ENCODE measurements around the gene EFHC2.

Gene EFHC2, protein sequence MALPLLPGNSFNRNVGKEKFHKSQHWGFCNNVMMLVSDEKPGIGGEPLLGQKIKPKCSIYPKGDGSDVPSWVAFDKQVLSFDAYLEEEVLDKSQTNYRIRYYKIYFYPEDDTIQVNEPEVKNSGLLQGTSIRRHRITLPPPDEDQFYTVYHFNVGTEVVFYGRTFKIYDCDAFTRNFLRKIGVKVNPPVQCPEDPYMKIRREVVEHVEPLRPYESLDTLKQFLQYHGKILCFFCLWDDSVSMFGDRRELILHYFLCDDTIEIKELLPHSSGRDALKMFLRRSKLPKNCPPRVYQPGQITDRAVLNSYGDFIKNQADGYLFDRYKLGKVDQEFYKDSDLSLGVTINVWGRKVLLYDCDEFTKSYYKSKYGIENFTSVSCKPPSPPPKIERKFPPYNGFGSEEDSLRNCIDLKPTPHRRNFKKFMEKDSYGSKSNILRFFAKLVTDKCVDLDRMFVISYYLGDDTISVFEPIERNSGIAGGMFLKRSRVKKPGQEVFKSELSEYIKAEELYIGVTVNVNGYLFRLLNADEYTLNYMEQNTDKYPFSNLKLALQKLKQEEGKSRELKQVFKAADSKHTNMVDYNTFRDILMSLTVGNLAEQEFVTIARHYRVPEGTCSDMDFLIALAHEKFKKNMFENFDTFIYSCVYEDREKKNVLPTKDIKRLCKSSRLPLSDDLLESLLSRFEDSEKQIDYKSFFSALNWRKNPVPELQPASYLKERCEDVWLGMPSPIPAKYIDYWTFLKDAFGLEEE

DNA sequence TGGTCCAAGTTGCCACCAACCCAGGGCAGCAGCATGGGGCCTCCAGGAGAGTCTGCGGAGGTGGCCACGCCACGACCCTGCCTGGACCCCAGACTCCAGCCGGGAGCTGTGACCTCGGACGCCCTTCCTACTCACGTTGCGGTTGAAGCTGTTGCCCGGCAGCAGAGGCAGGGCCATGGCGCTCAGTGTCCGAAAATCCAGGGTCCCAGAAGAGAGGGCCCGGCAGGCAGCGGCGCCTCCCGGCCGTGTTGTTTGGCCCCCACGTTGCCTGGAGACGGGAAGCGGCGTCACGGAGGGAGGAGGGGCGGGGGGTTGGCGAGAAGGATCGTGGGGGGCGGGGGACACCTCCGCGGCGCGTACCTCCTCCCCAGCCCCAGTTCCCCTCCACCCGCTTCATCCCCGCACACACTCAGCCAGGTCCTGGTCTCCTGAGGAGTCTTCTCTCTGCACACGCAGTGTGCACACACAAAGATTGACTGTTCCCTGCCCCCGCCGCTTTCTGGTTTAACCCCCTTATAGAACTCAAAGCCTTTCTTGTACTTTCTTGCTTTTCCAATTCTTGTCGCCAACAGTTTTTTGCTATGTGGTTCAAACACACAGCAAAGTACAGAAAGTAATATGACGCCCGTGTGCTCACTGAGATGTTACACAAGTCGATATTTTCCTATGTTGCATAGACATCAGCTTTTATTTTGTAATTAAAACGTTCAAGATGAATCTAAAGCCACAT is at the start of gene EFHC2:
EFHC2 (minus strand) TSS at position 261 of the 730 bp plus-strand sequence; CDS start at position 177, 84 bp downstream.
- no peak for DNase-seq

DNA sequence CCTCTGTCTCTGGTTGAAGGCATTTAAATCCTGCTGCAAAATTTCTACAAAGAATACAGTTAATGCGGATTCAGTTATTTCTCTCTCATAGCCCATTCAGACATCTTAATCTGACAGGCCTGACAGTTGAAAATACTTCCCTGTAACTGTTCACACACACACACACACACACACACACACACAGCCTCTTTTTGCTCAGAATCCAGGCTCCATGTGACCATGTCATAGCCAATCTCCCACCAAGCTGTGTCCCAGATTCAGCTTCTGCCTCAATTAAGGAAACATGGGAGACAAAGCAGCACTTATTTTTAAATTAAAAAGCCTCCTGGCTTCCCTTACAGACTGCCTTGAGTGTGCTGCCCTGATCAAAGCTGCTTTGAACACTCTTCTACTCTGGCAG is 49.3 kb upstream of the EFHC2 start:
- no peak for DNase-seq

DNA sequence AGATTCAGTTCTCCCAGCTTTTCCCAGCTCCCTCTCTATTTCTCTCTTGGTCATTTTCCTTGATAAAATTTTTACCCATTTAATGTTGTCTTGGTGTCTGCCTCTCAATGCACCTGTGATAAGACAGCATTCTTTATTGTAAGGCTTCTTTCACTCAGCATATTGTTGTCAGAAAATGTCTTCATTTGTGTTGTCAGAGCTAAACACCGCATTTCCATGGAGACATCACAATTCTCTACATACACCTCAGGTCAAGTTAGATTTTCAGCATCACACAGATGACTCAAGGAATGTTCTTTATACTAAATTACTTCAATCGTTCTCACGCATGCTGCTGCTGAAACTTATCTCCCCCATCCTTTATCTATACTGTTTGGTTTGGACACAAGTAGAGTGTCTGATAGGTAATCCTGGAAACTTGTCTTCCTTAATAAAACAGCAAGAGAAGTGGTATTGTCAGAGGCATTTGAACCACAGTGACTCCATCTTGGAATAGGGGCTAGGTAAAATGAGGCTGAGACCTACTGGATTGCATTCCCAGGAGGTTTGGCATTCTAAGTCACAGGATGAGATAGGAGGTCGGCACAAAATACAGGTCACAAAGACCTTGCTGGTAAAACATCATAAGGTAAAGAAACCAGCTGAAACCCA is 41.3 kb upstream of the EFHC2 start:
- DNase-seq: no peak

DNA sequence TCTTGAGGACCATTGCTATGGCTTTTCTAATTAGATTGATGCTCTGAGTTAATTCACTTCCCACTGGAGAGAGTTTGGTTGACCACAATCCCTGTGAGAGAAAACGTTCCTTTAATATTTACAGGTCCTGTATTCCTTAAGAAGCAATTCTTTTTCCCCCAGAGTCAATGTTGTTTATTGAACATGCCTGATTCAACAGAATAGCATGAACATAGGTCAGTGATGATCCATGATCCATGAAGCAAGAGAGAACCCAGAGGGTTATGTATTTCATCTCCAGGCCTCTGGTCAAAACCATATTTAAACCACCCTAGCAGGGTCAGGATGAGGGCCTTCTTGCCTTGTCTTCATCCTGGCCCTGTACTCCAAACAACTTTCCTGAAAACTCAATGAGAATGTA is 39.4 kb upstream of the EFHC2 start:
- DNase-seq: no peak

DNA sequence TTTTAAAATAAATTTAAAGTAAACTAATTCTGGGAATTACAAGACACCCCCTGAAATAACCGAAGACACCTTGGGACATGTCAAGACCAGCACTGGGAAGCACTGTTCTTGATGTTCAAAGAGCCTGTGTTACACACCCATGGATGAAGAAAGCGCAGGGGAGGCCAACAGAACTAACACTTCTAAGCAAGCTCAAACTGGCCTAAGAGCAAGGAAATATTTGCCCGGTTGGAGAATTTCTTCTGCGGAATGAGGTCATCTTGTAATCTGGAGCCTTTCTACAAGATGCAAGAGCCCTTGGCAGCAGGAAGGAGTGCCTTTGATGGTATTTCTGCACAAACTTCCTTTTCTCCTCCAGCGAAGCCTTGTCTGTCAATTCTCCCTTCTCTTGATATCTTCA is 9.3 kb upstream of the EFHC2 start:
- no peak for DNase-seq

DNA sequence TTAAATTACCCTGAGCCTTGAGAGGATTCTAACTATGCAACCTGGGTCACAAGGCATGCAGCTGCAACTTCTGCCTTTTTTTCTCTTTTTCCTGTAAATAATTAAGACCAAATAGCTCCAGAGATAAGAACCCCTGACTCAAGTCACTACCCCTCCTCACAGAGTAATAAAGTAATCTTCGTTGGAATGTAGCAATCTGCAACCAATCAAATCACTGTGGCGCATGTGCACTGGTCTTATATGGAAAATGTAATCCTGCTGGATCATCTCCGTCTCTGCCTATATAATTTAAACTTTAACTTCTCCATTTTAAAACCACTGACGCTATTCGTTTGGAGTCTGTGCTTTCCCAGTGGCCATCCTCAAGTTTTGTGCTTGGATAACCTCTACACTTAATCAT is 6.1 kb upstream of the EFHC2 start:
- no peak for DNase-seq

DNA sequence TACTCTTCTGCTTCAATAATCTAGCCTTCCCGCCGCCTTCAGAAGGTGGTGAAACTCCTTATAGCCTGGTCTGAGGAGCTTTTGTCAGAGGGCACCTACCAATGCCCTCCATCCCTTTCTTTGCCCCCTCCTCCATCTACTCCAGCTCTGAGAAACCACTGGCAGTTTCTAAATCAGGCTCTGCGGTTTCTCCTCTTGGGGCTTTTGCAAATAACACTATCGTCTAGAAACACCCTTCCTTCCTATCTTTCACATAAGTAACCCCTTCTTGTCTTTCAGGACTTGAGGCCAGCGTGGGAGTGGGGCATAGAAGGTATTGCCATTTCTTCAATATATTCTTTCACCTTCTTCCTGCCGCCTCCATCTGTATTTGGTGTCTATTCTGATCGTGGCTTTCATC is 1.2 kb upstream of the EFHC2 start:
- DNase-seq: no peak

DNA sequence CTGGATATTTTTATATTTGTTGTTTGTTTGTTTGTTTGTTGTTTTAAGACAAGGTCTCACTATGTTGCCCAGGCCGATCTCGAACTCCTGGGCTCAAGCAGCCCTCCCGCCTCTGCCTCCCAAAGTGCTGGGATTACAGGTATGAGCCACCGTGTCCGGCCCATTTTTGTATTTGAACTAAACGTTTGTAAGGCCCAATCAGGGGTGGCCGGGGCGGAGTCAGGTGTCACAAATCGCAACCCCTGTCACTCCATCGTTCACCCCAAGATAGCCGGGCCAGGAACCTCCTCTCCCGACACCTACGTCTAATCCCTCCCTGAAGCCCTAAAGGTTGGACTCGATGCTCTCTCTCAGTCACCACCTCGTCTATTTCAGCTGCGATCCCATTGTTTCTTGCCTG is 722 bp upstream of the EFHC2 start:
- DNase-seq: no peak

DNA sequence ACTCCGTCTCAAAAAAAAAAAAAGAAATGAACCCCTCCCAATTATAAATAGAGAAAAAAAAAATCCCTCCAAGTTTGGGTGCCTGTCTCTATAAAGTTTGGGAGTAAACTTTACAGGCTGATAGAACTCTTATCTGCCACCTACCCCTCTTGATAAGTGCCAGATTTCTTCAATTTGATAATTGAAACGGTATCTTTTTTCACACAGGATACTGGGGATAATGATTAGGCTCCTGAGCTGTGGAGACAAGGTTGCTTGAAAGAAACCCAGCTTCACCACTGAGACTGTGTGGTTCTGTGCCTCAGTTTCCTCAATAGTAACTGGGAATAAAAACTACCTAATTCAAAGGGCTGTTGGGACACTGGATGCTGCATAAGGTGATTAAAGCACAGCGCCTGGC is 606 bp downstream of the EFHC2 start:
- no peak for DNase-seq

DNA sequence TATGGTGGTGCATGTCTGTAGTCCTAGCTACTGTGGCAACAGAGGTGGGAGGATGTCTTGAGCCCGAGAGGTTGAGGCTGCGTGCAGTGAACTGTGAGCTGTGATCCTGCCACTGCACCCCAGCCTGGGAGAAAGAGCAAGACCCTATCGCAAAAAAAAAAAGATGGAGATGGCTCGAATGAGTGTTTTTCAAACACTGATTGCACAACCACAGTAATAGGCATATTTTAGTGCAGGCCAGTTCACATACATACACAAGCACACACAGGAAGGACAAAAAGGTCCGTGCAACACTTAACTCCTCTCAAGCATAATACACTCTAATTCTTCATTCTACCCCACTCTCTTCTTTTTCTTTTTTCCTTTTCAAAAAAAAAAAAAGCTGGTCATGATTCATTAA is 5.1 kb downstream of the EFHC2 start:
- DNase-seq: no peak

DNA sequence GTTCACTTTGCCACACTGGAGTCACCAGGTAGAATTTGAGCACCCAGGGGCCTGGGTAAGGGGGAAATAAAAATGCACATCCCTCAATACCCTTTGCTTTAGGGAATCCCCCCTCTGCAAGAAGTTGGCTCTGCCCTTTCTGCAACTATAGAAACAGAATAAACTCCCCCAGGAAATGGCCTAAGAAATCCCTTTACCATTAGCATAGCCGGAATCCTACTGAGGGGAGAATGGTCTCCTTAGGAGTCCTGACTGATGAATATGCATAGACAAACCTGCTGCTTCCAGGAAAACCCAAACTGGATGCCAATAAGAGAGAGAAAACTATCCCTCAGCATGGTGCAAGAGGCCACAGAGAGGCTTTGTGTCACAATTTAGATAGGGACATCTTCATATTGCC is 11.0 kb downstream of the EFHC2 start:
- no peak for DNase-seq

DNA sequence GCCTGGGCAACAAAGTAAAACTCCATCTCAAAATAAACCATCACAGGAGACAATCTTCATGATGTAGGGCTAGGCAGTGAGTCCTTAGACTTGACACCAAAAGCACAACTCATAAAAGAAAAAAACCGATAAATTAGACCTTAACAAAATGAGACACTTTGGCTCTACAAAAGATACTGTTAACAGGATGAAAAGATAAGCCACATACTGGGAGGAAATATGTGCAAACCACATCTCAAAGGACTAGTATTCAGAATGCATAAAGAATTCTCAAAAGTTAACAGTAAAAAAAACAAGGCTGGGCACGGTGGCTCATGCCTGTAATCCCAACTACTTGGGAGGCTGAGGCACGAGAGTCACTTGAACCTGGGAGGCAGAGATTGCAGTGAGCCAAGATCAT is 13.2 kb downstream of the EFHC2 start:
- no peak for DNase-seq

DNA sequence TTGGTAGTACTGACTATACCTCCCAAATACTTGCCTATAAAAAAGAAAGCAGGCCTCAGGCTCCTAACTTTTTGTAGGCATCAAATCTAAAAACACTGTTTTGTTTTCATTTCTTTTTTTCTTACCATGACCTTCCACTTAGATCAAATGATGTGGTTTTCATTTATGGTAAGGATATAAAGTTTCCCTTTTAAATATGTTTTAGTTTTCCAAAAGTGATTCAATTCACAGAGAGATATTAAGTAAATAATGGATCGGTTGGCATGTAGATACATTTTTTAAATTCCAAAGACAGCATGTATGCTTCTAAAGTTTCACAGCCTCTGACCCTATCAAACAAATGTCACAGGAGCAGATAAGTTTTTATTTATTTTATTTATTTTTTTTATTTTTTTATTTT is 23.9 kb downstream of the EFHC2 start:
- DNase-seq: no peak

DNA sequence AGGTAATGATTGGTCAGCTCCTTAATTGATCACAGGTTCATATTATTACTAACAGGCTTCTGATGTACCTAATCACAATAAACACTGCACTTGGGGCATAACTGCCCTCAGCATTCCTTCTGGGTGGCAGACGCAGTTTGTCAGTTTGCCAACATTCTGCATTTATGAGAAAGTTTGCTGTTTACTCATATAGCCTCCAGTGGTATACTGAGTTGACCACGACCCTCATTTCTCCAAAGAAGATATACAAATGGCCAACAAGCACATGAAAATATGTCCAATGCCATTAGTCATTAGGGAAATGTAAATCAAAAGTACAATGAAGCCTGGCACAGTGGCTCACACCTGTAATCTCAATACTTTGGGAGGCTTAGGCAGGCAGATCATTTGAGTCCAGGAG is 26.3 kb downstream of the EFHC2 start:
- DNase-seq: no peak

DNA sequence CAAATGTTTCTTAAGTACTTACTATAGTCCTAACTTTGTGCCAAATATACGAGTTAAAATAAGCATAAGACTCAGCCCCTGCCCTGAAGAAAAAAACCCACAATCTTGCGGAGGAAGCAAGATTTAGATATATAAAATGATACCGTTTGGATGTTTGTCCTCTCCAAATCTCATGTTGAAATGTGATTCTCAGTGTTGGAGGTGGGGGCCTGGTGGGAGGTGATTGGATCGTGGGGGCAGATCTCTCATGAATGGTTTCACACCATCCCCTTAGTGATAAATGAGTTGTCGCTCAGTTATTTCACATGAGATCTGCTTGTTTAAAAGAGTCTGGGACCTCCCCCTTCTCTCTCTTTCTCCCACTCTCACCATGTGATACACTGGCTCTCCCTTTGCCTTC is 28.7 kb downstream of the EFHC2 start:
- DNase-seq: no peak

DNA sequence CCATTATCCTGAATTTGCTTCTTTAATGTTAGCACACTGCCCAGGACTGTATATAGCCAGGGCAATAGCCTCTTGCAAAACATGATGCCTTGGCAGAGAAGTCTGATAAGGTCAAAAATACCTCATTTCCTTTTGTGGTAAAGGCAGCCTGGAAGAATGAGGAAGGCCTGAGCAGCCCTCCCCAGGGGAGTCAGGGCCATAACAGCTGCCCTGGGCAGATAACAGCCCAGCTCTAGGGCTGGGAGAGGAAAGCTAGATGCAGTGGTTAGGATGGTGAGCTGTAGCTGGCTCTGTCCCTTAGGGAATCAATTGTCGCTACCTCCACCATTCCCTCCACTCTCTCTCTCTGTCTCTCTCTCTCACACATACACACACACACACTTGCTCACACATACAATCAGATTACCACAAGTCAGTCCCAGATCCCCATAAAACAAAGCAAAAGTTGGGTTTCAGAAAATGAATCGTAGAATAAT is 29.2 kb downstream of the EFHC2 start:
- DNase-seq: no peak

DNA sequence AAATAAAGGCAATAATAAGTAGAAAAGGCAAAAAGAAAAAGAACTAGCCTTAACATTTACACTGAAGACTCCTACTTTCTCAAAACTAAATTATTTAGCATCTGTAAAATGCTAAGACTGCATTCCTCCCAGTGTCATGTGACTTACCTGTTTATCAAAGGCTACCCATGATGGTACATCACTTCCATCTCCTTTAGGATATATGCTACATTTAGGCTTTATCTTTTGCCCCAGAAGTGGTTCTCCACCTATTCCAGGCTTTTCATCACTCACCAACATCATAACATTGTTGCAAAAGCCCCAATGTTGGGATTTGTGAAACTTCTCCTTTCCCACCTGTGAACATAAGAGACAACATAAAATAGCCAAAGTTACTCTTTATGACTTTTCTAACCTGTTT is 31.1 kb downstream of the EFHC2 start:
- DNase-seq: no peak

DNA sequence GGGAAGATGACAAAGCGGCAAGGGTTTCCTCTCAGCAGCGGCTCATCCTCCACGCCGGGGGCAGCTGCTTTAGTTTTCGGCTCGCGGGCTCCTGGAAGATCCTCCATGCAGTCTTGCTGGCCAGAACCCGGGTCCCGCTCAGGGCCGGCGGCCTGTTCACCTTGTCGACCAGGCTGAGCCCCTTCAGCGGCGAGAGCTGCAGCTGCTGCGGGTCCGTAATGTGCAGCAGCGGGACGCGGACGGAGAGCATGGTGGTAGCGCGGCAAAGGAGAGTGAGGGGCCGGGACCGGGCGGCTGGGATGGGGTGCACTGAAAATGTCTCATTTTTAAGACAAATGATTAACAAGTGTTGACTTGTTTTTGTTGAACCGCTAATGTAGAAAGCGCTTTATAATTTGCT is 33.2 kb downstream of the EFHC2 start:
- no peak for DNase-seq

DNA sequence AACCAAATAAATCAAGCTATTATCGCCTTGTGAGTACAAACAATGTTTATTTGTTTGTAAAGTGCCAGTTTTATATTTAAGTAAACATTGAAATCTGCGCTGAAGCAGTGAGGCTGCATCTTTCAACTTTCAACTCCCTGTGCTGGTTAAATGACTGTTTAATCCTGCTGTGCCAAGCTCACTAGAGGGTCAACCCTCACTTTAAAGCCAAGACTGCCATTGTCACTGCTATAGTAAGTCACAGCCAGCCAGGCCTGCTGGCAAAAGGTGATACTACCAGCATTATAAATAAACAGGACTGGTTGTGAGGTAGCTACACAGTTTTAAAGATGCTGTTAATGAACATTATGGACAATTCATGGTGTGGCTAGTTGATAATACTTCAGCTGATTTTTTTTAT is 34.6 kb downstream of the EFHC2 start:
- DNase-seq: no peak

DNA sequence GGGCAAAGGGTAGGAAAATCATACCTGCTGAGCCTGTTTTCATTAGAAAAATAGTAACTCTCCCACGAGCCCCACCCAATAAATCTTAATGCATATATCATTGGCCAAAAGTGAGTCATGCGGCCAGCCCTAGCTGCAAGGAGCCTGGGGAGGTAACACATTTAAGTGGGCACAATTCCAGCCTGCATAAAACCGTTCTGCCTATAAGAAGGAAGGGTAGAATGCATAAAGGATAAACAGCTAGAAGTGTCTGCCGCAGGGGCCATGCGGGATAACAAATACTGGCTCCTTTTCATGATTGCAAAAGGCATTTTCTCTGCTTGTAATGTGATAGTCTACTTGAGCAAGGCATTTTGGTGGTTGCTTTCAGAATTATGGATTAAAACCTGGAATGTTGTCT is 37.1 kb downstream of the EFHC2 start:
- no peak for DNase-seq

DNA sequence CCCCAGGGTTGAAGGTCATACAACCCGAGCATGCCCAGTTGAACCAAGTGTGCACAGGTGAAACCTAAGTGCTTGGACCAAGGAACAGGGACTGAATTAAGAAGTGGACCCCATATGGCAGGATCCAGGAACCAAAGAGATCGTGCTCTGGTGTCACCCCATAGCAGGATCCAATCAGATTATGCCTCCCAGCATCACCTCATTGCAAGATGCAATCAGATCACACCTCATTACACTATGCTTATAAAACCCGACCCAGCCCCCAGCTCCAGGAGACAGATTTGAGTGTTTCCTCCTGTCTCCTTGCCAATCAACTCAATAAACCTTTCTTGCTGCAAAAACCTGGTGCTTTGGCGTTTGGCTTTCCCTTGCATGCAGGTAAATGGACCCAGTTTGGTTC is 37.6 kb downstream of the EFHC2 start:
- DNase-seq: no peak

DNA sequence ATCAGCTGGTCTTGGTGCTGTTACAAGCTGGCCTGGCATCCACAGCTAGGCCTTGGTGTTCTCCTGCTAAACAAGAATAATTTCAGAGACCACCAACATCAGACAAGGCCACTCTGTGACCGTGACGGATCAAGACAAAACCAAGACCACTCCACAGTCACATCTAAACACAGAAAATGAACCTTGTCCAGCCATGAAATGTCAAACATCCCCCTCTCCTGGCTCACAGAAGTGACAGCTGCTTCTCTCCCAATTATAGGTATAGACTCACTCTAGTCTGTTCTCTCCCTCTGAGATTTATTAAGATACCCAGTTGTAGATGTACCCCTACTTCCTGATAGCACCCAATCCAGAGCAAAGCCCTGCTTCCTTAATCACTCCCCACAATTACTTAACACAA is 40.4 kb downstream of the EFHC2 start:
- DNase-seq: no peak

DNA sequence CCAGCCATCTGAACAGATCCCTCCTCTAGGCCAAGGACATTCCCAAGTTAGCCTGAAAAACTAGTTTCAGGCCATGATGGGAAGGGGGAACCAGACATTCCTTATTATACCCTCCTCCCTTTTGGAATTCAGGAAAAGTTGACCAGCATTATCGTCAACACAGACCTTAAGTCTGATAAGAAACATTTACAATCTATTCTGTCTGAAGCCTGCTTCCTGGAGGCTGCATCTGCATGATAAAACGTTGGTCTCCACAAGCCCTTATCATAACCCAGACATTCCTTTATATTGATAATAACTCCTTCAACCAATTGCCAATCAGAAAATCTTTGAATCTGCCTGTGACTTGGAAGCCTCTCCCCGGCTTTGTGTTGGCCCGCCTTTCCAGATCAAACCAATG is 44.3 kb downstream of the EFHC2 start:
- no peak for DNase-seq

Data from DMS79 treated with DMSO at 0.1 percent for 48 hours (cell line).